IPS-NIHi11 (cell line): ENCODE results near the gene TSEN34.
"Not testable (repeated sequence)": the region's sequence is repeated elsewhere in the genome, so short reads cannot be mapped to it uniquely, and the experiment has no call there.

Source experiments
- DNase-seq: peaks from one replicate; pipeline ENCODE4 v3.0.0; 2012; ENCODE audit warnings: mixed read lengths, low spot score

Gene TSEN34

GRCh38 chr19:54160854-54161253, 30.3 kb upstream of the TSEN34 start:
- DNase-seq: no peak

GRCh38 chr19:54162241-54162805, 28.8 kb upstream of the TSEN34 start:
- DNase-seq: peak; percentile 65

DNA sequence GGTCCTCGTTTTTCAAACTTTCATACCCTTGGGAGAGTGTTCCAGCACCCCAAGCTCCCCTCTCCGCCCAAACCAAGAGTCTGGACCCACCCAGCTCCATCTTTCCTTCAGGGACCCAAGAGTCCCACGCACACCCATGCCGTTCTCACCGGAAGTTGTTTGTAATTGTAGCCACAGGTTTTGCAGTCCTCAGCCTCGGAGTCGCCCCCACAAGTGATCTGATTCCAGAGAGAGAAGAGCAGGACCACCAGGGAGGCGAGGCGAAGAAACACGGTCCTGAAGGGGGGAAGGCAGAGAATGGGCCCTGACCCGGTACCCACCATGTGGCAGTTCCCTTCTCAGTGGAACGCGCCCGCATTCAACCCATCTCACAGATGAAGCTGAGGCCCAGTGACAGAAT, 28.2 kb upstream of the TSEN34 start:
- DNase-seq: no peak

DNA sequence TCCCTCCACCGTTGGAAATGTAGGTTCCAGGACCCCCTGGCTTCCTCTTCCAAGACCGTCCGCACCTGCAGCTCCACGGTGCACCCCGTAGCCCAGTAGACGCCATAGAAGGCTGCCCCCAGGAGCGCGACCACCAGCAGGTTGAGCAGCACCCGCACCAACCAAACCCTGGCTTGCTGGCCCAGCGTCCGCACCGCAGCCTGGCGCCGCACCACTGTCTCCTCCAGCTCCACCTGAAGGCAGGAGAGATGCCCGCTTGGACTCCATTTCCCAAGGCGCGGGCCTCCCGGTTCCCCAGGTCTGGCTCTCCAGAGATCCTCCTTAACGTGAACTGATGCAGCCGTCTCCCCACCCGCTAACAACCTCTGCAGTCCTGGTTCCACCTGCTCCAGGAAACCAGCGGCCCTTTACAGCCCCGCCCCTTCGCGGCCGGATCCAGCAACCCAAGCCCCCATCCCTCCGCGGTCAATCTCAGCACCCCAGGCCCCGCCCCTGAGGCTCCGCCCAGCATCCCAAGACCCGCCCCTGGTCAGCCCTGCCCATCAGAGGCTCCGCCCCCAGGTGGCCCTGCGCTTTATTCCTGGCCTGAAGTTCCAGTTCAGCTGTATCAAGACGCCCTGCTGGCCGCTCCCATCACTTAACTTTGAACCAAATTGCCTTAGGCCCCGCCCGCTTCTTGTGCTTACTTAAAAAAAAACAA, 26.6 kb upstream of the TSEN34 start:
- DNase-seq: peak; percentile 82

DNA sequence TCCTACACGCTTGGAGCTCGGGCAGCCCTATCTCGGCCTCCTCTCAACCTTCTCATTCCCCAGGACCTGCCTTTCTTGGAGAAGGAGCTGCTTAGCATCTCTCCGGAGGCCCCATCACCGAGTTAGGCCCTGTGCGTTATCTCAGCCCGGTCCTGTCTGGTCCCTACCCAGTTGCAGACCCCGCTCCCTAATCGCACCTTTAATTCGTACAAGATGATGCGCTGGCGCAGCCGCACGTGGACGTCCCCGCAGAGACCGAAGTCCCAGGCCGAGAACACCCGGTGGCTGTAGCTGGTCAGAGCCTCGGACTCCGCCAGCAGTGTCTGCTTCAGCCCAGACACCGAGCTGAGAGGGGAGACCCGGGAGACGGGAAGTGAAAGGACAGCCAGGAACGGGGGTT, 25.9 kb upstream of the TSEN34 start:
- no peak for DNase-seq

DNA sequence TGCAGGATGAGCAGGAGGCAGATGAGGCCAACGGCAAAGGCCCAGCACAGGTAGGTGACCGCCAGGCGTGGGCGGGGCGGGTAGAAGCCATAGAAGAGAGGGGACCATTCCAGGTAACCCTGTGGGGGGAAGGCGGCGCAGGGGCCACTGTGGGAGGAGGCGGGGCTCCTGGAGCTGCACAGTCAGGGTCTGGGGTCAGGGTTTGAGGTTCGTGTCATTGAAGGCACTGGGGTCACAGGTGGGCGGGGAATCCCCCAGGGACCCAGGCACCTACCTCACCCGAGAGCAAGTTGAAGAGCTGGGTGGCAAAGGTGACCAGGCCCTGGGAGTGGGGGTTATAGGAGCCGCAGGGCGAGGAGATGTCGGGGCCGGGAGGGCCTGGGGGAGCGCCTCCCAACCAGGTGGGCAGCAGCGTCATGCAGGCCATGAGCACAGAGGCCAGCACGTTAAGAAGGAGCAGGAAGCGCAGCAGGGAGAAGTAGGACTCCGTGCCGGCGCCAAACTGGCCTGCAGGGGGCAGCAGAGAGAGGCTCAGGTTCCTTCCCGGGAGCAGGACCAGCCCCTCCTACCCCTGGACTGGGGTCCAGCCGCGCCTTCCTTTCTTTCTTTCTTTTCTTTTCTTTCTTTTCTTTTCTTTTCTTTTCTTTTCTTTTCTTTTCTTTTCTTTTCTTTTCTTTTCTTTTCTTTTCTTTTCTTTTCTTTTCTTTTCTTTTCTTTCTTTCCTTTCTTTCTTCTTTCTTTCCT, 22.8 kb upstream of the TSEN34 start:
- peak; percentile 89 for DNase-seq

DNA sequence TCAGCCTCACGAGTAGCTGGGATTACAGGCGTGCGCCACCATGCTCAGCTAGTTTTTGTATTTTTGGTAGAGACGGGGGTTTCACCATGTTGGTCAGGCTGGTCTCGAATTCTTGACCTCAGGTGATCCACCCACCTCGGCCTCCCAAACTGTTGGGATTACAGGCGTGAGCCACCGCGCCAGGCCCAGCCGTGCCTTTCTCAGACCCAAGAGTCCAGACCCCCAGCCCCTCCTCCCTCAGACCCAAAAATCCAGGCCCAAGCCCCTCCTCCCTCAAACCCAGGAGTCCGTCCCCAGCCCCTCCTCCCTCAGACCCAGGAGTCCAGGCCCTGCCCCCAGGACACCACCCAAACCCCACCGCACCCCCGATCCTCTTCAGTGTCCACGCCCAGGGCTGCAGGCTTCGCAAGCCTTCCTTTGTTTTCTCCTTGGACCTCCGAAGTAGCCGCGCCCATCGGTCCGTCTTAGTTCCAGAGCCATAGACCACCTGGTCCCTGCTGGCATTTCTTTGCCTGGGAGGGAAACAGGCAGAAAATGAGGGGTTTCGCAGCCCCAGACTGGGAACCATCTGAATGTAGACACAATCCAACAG, 21.9 kb upstream of the TSEN34 start:
- DNase-seq: no peak

- DNase-seq: not testable (repeated sequence)
These were observed 19.2 kb upstream of the TSEN34 start for GRCh38 chr19:54171736-54172431.

DNA sequence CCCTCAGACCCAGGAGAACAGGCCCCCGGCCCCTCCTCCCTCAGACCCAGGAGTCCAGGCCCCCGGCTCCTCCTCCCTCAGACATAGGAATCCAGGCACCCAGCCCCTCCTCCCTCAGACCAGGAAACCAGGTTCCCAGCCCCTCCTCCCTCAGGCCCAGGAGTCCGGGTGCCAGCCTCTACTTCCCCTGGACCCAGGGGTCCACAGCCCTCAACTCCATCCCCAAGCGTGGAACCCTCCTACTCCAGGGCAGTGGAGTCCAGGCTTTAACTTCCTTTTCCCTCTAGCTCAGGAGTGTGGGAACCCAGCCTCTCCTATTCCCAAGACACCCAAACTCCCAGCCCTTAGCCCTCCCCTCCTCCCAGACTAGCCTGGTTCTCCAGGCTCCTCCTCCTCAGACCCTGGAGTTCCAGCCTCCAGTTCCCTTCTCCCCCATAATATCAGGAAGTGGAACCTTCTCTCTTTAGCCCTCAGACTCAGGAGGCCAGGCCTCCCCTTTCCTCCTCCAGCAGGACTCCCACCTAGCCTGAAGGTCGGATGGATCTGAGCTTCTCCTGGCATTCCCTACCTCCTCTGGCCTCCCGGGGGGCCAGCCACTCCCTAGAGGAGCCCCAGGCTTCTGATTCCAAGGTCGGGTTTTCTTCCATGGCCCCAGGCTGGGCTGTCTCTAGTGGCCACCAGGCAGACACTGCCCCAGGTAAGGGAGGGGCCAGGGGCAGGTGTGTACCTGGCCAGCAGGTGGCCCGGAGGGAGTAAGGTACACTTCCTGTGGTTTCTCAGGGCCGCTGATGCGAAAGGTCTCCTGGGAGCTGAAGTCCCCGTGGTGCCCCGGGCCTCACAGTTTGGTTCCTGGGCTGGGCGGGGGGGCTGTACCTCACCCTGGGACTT, 18.4 kb upstream of the TSEN34 start, which contains the start of gene TMC4:
TSS of gene TMC4 (minus strand) at position 690 of the 888 bp plus-strand sequence. CDS start at position 647, 43 bp downstream.
- peak; percentile 84 for DNase-seq

DNA sequence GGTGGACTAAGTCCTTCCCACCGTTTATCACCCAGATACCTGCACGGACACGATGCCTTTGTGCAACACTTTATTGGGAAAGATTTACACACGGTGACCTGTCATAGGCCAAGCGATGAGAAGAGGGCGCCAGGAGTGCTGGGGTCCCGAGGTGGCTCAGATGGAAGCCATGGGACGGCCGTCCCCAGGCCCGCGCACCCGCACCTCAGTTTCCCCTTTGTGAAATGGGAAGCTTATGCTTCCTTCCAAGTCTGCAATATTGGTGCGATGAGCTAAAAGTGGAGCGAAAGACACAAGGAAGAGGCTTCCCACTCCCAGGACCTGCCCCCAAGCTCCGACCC, 17.8 kb upstream of the TSEN34 start:
- DNase-seq: no peak

- no peak for DNase-seq
These were observed 16.9 kb upstream of the TSEN34 start for GRCh38 chr19:54173951-54174834.

GRCh38 chr19:54178581-54179261, 12.4 kb upstream of the TSEN34 start:
- peak; percentile 66 for DNase-seq

GRCh38 chr19:54179262-54179852, 11.8 kb upstream of the TSEN34 start:
- DNase-seq: no peak

DNA sequence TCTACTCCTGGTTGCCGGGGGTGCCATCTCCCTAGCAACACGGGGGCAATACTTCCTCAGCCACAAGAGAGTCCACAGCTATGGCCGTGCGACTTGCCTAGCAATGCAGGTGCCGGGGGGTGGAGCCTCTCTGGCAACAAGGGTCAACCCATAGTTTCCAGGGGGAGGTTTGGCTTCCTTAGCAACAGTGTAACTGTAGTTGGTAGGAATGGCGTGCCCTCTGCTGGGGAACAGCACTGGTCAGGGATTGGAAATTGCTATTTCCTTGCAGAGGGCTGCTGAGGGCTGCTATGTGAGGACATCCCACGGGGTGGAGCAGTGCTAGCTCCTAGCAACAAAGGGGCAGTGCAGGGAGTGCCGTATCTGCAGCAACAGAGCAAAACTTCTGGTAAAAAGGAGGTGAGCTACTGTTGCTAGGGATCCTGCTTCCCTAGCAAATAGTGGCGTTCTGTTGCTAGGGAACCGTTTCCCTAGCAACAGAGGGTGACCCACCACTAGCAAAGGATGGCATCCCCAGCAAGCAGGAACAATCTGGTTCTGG, 11.1 kb upstream of the TSEN34 start:
- DNase-seq: peak; percentile 77

- no peak for DNase-seq
These were observed 10.4 kb upstream of the TSEN34 start for GRCh38 chr19:54180691-54181091.

GRCh38 chr19:54181894-54182293, 9.2 kb upstream of the TSEN34 start:
- DNase-seq: not testable (repeated sequence)

DNA sequence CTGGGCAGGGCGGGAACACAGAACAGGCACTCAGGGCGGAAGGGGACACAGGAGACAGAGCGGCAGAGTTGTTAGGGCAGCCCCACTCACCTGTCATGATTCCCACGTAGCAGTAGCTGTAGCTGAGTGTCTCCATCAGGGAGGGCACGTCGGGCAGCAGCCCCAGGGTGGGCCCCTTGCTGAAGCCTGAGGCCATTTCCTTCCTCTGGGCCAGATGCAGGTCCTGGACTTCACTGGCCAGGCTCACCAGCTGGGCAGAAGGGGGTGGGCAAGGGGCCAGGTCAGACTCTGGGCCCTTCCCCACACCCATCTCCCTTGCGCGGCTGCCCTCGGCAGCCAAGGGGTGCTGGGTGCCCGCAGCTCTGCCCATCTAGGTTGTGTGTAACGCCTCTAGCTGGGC, 7.7 kb upstream of the TSEN34 start:
- DNase-seq: no peak

DNA sequence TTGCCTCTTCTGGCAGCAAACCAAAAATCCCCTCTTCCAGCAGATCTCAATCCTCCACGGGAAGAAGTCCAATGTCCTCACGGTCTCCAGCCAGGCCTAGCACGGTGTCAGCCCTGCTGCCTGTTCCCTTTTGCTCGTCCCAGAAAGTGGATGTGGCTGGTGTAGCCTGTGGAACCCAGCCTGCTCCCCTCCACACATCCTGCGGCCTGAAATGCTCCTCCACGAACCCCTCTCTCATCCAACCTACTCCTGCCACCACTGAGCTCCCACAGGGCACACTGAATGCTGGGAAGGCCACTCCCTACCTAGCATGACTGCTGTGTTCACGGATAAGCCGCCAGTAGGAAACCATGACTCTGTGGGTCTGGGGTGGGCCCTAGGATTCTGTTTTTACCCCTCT, 4.8 kb upstream of the TSEN34 start:
- no peak for DNase-seq

DNA sequence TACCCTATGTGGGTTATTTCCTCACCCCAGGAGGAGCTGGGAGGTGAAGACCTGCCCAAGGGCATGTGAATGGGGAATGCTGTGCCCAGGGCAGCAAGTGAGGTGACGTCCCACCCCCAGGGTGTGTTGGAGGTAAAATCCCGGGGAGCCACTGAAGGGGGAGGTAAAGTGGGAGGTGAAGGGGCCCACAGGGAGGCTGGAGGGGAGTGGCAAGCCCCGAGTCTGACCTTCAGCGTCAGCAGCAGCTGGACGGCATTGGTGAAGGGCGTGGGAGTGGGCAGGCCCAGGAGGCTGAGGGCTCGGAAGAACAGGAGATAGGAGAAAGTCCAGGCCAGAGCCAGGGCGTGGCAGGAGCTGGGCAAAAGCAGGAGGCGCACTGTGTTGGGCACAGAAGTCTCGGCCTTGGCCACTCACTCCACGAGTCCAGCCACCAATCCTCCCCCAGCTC, 4.2 kb upstream of the TSEN34 start:
- no peak for DNase-seq
